WTC11 (cell line): ENCODE measurements around the gene OVOL2. TPM values are rescaled to one million over a fixed set of nuclear protein-coding genes. Genes with fewer than 3 reads are reported as not detected.

Source experiments
- ATAC-seq: fragments of 200-7000 bp; cut with Tn5 transposase; 2 replicates; pipeline ENCODE4 v1.10.0; 2021; ENCODE audit warnings: mild to moderate bottlenecking, moderate library complexity
- CTCF ChIA-PET: fragments of 300-600 bp; sonication (Branson Sonifier 250); formaldehyde crosslinking; loops from one replicate; lab custom pipeline; 2021; ENCODE audit warnings: antibody characterized with exemption; lab: Charles Lee
- POLR2A ChIA-PET: fragments of 350-600 bp; sonication (Branson Sonifier 250); formaldehyde crosslinking; loops from one replicate; lab custom pipeline; 2021; ENCODE audit warnings: antibody characterized with exemption; lab: Charles Lee
- DNase-seq: peaks from one replicate; pipeline ENCODE4 v3.0.0; 2021; ENCODE audit warnings: low spot score
- H3K27ac Mint-ChIP-seq: 2 replicates; pipeline ENCODE4 v1.8.0; 2021; ENCODE audit warnings: mixed read lengths
- H3K27me3 Mint-ChIP-seq: 2 replicates; pipeline ENCODE4 v1.8.0; 2021; ENCODE audit warnings: low read depth, mild to moderate bottlenecking, moderate library complexity, mixed read lengths
- H3K36me3 Mint-ChIP-seq: 2 replicates; pipeline ENCODE4 v1.8.0; 2021; ENCODE audit warnings: mixed read lengths
- H3K4me1 Mint-ChIP-seq: 2 replicates; pipeline ENCODE4 v1.8.0; 2022; ENCODE audit warnings: mixed read lengths
- H3K4me3 Mint-ChIP-seq: 2 replicates; pipeline ENCODE4 v1.8.0; 2021; ENCODE audit warnings: mild to moderate bottlenecking, moderate library complexity, mixed read lengths
- H3K9me3 Mint-ChIP-seq: 2 replicates; pipeline ENCODE4 v1.8.0; 2021; ENCODE audit warnings: mixed read lengths
- CBFB ChIP-seq: sonication (generic); formaldehyde crosslinking; IDR thresholded peaks from 2 replicates; pipeline ENCODE4 v1.8.1; 2022; ENCODE audit warnings: mild to moderate bottlenecking, low read depth, missing genetic modification reagents
- CREB1 ChIP-seq: sonication (generic); formaldehyde crosslinking; IDR thresholded peaks from 2 replicates; pipeline ENCODE4 v1.8.0; 2023; ENCODE audit warnings: mild to moderate bottlenecking, missing genetic modification reagents
- FOXJ3 ChIP-seq: sonication (generic); formaldehyde crosslinking; IDR thresholded peaks from 2 replicates; pipeline ENCODE4 v1.9.0; 2021; ENCODE audit warnings: missing genetic modification reagents, mild to moderate bottlenecking, borderline replicate concordance
- FOXK1 ChIP-seq: sonication (generic); formaldehyde crosslinking; IDR thresholded peaks from 2 replicates; pipeline ENCODE4 v1.8.0; 2022; ENCODE audit warnings: mild to moderate bottlenecking, moderate library complexity, missing genetic modification reagents
- JAZF1 ChIP-seq: fragments of 250-450 bp; sonication (Bioruptor Pico); IDR thresholded peaks from 2 replicates; pipeline ENCODE4 v1.9.0; 2021; ENCODE audit warnings: moderate library complexity, mild to moderate bottlenecking, inconsistent platforms
- MXD4 ChIP-seq: fragments of 250-450 bp; sonication (Bioruptor Pico); IDR thresholded peaks from 2 replicates; pipeline ENCODE4 v1.8.0; 2021; ENCODE audit warnings: mild to moderate bottlenecking, moderate library complexity, borderline replicate concordance
- NFATC4 ChIP-seq: fragments of 250-450 bp; sonication (Bioruptor Pico); IDR thresholded peaks from 2 replicates; pipeline ENCODE4 v1.9.0; 2021; ENCODE audit warnings: mild to moderate bottlenecking
- NFE2L1 ChIP-seq: sonication (generic); formaldehyde crosslinking; IDR thresholded peaks from 2 replicates; pipeline ENCODE4 v1.8.1; 2023; ENCODE audit warnings: missing genetic modification reagents
- total RNA-seq: library from RNA; stranded (reverse); gene quantifications from 3 replicates; pipeline ENCODE4 v1.2.3, GENCODE V29; 2021
- TF ChIP-seq, protein P1 (sequence below): sonication (generic); formaldehyde crosslinking; conservative IDR thresholded peaks from 2 replicates; pipeline ENCODE4 v1.8.1; 2023; ENCODE audit warnings: mild to moderate bottlenecking, low read depth, missing genetic modification reagents, moderate library complexity
- TF ChIP-seq, protein P2 (sequence below): fragments of 200-600 bp; IDR thresholded peaks from 2 replicates; pipeline ENCODE4 v1.8.0; 2022; ENCODE audit warnings: antibody characterized with exemption
- TF ChIP-seq, protein P3 (sequence below): sonication (generic); formaldehyde crosslinking; IDR thresholded peaks from 2 replicates; pipeline ENCODE4 v1.8.1; 2022; ENCODE audit warnings: mild to moderate bottlenecking, moderate library complexity, missing genetic modification reagents
- TF ChIP-seq, protein P4 (sequence below): sonication (generic); formaldehyde crosslinking; IDR thresholded peaks from 2 replicates; pipeline ENCODE4 v1.8.1; 2023; ENCODE audit warnings: mild to moderate bottlenecking, moderate library complexity, missing genetic modification reagents
- TF ChIP-seq, protein P5 (sequence below): sonication (generic); formaldehyde crosslinking; IDR thresholded peaks from 2 replicates; pipeline ENCODE4 v1.8.1; 2022; ENCODE audit warnings: mild to moderate bottlenecking, missing genetic modification reagents, moderate library complexity, borderline replicate concordance
- TF ChIP-seq, protein P6 (sequence below): fragments of 250-450 bp; sonication (Bioruptor Pico); IDR thresholded peaks from 2 replicates; pipeline ENCODE4 v1.8.0; 2021; ENCODE audit warnings: mild to moderate bottlenecking
- TF ChIP-seq, protein P7 (sequence below): fragments of 250-450 bp; sonication (Bioruptor Pico); IDR thresholded peaks from 2 replicates; pipeline ENCODE4 v1.9.0; 2021; ENCODE audit warnings: mild to moderate bottlenecking, borderline replicate concordance

The OVOL2 gene
- total RNA-seq, 1 experiment from 2014 or later, result 9.8 TPM

DNA sequence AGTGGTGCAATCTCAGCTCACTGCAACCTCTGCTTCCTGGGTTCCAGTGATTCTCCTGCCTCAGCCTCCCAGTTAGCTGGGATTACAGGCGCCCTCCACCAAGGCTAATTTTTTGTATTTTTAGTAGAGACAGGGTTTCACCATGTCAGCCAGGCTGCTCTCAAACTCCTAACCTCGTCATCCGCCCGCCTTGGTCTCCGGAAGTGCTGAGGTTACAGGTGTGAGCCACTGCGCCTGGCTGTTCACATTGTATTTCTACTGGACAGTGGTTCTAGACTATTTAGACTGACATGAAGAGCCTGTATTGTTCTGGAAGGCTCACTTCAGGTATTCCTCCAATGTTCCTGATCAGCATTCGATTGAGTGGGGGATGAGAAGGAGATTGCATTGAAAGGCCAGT lies 14.8 kb upstream of the OVOL2 start (continued):
- TF ChIP-seq, protein P1, sequence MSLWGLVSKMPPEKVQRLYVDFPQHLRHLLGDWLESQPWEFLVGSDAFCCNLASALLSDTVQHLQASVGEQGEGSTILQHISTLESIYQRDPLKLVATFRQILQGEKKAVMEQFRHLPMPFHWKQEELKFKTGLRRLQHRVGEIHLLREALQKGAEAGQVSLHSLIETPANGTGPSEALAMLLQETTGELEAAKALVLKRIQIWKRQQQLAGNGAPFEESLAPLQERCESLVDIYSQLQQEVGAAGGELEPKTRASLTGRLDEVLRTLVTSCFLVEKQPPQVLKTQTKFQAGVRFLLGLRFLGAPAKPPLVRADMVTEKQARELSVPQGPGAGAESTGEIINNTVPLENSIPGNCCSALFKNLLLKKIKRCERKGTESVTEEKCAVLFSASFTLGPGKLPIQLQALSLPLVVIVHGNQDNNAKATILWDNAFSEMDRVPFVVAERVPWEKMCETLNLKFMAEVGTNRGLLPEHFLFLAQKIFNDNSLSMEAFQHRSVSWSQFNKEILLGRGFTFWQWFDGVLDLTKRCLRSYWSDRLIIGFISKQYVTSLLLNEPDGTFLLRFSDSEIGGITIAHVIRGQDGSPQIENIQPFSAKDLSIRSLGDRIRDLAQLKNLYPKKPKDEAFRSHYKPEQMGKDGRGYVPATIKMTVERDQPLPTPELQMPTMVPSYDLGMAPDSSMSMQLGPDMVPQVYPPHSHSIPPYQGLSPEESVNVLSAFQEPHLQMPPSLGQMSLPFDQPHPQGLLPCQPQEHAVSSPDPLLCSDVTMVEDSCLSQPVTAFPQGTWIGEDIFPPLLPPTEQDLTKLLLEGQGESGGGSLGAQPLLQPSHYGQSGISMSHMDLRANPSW, result no peak
- TF ChIP-seq JAZF1 (CRISPR knock-in tag), result no peak
- TF ChIP-seq FOXJ3, result no peak
- TF ChIP-seq FOXK1 (CRISPR knock-in tag), result no peak
- TF ChIP-seq NFATC4 (CRISPR knock-in tag), result no peak

DNA sequence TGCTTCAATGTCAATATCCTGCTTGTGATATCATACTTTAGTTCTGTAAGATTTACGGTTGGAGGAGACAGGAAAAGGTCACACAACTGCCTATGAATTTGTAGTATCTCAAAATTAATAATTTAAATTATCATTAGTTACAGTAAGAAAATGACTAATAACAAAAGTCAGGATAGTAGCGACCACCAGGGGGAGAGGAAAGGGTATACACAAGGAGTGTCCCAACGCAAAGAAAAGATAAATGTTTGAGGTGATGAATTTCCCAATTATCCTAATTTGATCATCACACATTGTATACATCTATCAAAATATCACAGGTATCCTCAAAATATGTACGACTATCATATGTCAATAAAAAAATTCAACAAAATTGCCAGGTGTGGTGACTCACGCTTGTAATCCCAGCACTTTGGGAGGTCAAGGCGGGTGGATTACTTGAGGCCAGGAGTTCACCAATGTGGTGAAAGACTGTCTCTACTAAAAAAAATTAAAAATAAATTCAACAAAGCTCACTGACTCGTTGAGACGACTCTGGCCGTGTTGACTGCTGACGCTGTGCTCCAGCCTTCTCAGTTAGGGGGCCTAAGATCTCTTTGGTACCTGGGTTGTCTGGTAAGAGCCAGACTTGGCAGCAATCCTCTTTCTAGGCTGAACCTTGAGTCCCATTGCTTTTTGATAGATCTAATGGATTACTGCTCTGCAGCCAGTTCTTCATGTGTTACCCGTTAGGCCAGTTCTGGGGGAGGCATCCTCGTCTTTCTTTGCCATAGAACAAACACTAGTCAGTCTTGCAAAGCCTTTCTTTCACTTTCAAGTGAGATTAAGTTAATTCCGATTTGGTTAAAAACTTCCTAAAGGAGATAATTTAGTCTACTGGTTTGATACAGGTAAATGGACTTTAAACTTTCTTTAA lies 9.0 kb upstream of the OVOL2 start:
- DNase-seq (no peak), ATAC-seq (no peak)
- H3K4me3 Mint-ChIP-seq, result no peak overlapping the region
- TF ChIP-seq, protein P2, sequence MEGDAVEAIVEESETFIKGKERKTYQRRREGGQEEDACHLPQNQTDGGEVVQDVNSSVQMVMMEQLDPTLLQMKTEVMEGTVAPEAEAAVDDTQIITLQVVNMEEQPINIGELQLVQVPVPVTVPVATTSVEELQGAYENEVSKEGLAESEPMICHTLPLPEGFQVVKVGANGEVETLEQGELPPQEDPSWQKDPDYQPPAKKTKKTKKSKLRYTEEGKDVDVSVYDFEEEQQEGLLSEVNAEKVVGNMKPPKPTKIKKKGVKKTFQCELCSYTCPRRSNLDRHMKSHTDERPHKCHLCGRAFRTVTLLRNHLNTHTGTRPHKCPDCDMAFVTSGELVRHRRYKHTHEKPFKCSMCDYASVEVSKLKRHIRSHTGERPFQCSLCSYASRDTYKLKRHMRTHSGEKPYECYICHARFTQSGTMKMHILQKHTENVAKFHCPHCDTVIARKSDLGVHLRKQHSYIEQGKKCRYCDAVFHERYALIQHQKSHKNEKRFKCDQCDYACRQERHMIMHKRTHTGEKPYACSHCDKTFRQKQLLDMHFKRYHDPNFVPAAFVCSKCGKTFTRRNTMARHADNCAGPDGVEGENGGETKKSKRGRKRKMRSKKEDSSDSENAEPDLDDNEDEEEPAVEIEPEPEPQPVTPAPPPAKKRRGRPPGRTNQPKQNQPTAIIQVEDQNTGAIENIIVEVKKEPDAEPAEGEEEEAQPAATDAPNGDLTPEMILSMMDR, result 0 out of 2 replicates have a peak, but pooled peaks have one; percentile 7
- no peak for TF ChIP-seq FOXJ3
- no peak for TF ChIP-seq CBFB
- TF ChIP-seq, protein P3, sequence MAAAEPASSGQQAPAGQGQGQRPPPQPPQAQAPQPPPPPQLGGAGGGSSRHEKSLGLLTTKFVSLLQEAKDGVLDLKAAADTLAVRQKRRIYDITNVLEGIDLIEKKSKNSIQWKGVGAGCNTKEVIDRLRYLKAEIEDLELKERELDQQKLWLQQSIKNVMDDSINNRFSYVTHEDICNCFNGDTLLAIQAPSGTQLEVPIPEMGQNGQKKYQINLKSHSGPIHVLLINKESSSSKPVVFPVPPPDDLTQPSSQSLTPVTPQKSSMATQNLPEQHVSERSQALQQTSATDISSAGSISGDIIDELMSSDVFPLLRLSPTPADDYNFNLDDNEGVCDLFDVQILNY (CRISPR knock-in tag), result no peak
- TF ChIP-seq, protein P4, sequence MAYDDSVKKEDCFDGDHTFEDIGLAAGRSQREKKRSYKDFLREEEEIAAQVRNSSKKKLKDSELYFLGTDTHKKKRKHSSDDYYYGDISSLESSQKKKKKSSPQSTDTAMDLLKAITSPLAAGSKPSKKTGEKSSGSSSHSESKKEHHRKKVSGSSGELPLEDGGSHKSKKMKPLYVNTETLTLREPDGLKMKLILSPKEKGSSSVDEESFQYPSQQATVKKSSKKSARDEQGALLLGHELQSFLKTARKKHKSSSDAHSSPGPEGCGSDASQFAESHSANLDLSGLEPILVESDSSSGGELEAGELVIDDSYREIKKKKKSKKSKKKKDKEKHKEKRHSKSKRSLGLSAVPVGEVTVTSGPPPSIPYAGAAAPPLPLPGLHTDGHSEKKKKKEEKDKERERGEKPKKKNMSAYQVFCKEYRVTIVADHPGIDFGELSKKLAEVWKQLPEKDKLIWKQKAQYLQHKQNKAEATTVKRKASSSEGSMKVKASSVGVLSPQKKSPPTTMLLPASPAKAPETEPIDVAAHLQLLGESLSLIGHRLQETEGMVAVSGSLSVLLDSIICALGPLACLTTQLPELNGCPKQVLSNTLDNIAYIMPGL (CRISPR knock-in tag), result no peak
- no peak overlapping the region for H3K27ac Mint-ChIP-seq
- ChIA-PET CTCF (no interaction called here), POLR2A (no interaction called here)
- H3K4me1 Mint-ChIP-seq, result no peaks in the 10 kb centered on the region
- no peaks in the 10 kb centered on the region for H3K36me3 Mint-ChIP-seq
- no peaks in the 10 kb centered on the region for H3K9me3 Mint-ChIP-seq
- H3K27me3 Mint-ChIP-seq, result no peaks in the 10 kb centered on the region

DNA sequence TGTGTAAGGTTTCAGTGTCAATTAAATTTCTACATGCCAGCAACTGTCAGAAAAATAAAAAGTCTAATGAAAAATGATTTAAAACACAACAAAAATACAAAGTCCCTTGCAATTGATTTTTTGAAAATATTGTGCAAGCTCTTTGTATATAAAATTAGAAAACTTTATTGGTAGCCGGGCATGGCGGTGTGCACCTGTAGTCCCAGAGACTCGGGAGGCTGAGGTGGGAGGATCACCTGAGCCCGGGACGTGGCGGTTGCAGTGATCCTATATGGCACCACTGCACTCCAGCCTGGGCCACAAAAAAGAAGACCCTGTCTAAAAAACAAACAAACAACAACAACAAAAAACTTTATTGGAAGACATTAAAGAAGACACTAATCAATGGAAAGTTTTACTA lies 6.0 kb upstream of the OVOL2 start:
- Mint-ChIP-seq H3K36me3 (no peaks in the 10 kb centered on the region), H3K4me3 (no peak overlapping the region), H3K9me3 (no peaks in the 10 kb centered on the region), H3K27ac (no peak overlapping the region), H3K27me3 (peaks cover 14% of the 10 kb centered on the region), H3K4me1 (peaks cover 10% of the 10 kb centered on the region)
- ChIA-PET CTCF (no interaction called here), POLR2A (no interaction called here)
- ATAC-seq (no peak), DNase-seq (no peak)
- no peak for TF ChIP-seq NFE2L1 (CRISPR knock-in tag)
- TF ChIP-seq, protein P5, sequence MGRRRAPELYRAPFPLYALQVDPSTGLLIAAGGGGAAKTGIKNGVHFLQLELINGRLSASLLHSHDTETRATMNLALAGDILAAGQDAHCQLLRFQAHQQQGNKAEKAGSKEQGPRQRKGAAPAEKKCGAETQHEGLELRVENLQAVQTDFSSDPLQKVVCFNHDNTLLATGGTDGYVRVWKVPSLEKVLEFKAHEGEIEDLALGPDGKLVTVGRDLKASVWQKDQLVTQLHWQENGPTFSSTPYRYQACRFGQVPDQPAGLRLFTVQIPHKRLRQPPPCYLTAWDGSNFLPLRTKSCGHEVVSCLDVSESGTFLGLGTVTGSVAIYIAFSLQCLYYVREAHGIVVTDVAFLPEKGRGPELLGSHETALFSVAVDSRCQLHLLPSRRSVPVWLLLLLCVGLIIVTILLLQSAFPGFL (CRISPR knock-in tag), result no peak
- TF ChIP-seq, protein P6, sequence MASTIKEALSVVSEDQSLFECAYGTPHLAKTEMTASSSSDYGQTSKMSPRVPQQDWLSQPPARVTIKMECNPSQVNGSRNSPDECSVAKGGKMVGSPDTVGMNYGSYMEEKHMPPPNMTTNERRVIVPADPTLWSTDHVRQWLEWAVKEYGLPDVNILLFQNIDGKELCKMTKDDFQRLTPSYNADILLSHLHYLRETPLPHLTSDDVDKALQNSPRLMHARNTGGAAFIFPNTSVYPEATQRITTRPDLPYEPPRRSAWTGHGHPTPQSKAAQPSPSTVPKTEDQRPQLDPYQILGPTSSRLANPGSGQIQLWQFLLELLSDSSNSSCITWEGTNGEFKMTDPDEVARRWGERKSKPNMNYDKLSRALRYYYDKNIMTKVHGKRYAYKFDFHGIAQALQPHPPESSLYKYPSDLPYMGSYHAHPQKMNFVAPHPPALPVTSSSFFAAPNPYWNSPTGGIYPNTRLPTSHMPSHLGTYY (CRISPR knock-in tag), result no peak
- TF ChIP-seq, protein P7, sequence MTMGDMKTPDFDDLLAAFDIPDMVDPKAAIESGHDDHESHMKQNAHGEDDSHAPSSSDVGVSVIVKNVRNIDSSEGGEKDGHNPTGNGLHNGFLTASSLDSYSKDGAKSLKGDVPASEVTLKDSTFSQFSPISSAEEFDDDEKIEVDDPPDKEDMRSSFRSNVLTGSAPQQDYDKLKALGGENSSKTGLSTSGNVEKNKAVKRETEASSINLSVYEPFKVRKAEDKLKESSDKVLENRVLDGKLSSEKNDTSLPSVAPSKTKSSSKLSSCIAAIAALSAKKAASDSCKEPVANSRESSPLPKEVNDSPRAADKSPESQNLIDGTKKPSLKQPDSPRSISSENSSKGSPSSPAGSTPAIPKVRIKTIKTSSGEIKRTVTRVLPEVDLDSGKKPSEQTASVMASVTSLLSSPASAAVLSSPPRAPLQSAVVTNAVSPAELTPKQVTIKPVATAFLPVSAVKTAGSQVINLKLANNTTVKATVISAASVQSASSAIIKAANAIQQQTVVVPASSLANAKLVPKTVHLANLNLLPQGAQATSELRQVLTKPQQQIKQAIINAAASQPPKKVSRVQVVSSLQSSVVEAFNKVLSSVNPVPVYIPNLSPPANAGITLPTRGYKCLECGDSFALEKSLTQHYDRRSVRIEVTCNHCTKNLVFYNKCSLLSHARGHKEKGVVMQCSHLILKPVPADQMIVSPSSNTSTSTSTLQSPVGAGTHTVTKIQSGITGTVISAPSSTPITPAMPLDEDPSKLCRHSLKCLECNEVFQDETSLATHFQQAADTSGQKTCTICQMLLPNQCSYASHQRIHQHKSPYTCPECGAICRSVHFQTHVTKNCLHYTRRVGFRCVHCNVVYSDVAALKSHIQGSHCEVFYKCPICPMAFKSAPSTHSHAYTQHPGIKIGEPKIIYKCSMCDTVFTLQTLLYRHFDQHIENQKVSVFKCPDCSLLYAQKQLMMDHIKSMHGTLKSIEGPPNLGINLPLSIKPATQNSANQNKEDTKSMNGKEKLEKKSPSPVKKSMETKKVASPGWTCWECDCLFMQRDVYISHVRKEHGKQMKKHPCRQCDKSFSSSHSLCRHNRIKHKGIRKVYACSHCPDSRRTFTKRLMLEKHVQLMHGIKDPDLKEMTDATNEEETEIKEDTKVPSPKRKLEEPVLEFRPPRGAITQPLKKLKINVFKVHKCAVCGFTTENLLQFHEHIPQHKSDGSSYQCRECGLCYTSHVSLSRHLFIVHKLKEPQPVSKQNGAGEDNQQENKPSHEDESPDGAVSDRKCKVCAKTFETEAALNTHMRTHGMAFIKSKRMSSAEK (CRISPR knock-in tag), result no peak
- TF ChIP-seq CREB1 (CRISPR knock-in tag), result no peak
- no peak for TF ChIP-seq MXD4
